Suprapubic skin (tissue), 4 donors: Measurements from ENCODE around the gene TEAD4. TPM values are rescaled to one million over a fixed set of nuclear protein-coding genes. Genes with fewer than 3 reads are reported as not detected.

ENCODE experiments used
- DNase-seq, 2 donors: peaks; one replicate each; pipeline ENCODE4 v3.0.0-alpha.2; 2019; ENCODE audit warnings: low spot score in 2 of 2
- H3K27ac ChIP-seq: fragments of 200-600 bp; sonication (generic); one replicate; pipeline ENCODE4 v1.5.1; 2019
- H3K27me3 ChIP-seq: fragments of 200-600 bp; sonication (generic); one replicate; pipeline ENCODE4 v1.5.1; 2019
- H3K36me3 ChIP-seq: fragments of 200-600 bp; sonication (generic); one replicate; pipeline ENCODE4 v1.5.1; 2019
- H3K4me1 ChIP-seq: fragments of 200-600 bp; sonication (generic); one replicate; pipeline ENCODE4 v1.5.1; 2019
- H3K4me3 ChIP-seq: fragments of 200-600 bp; sonication (generic); one replicate; pipeline ENCODE4 v1.5.1; 2019; ENCODE audit warnings: mild to moderate bottlenecking
- H3K9me3 ChIP-seq: fragments of 200-600 bp; sonication (generic); one replicate; pipeline ENCODE4 v1.5.1; 2019
- EP300 ChIP-seq: sonication (generic); formaldehyde crosslinking; IDR thresholded peaks from one replicate; pipeline ENCODE4 v1.6.1; 2017; ENCODE audit warnings: antibody characterized with exemption
- POLR2A ChIP-seq, 2 donors: fragments of 450-650 bp; IDR thresholded peaks; one replicate each; pipeline ENCODE4 v1.6.1; 2017; ENCODE audit warnings: antibody characterized with exemption in 2 of 2, mild to moderate bottlenecking in 2 of 2, moderate library complexity in 2 of 2
- POLR2AphosphoS5 ChIP-seq, 3 donors: sonication (generic); formaldehyde crosslinking; IDR thresholded peaks; one replicate each; pipeline ENCODE4 v1.6.1; 2017; ENCODE audit warnings: antibody characterized with exemption in 3 of 3
- WGBS: methylation state at CpG from one replicate; pipeline ENCODE4 v1.1.5; 2018; 5-methylcytosine and 5-hydroxymethylcytosine counted together
- total RNA-seq, 4 donors: library from RNA; depleted of rRNA; stranded (reverse); fragments of >200 nt; gene quantifications; one replicate each; pipeline ENCODE4 v1.1.0, GENCODE V29; 2016
- TF ChIP-seq, protein P1 (sequence below), 2 donors: fragments of 200-600 bp in 1 of 2; fragments of 450-650 bp in 1 of 2; sonication (generic) in 1 of 2; IDR thresholded peaks; one replicate each; pipeline ENCODE4 v1.5.1; 2016 to 2019; ENCODE audit warnings: antibody characterized with exemption in 2 of 2, mild to moderate bottlenecking in 1 of 2, moderate library complexity in 1 of 2

TEAD4 gene
- total RNA-seq, 4 donors from 2014 or later, result 13.0 to 28.4 (median 17.2) TPM

DNA sequence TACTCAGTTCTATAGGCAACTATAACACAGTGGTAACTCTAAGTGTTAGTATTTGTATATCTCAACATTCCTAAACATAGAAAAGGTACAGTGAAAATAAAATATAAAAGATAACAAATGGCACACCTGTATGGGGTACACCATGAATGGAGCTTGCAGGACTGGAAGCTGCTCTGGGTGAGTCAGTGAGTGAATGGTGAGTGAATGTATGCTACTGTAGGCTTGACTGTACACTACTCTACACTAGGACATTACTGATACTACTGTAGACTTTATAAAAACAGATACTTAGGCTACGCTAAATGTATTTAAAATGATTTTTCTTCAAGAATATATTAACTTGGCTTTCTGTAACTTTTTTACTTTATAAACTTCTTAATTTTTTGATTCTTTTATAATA lies 25.5 kb downstream of the TEAD4 start:
- H3K27me3 ChIP-seq, result no peaks in the 10 kb centered on the region
- H3K9me3 ChIP-seq, result no peaks in the 10 kb centered on the region
- H3K4me3 ChIP-seq, result no peak overlapping the region
- H3K36me3 ChIP-seq, result no peaks in the 10 kb centered on the region
- TF ChIP-seq POLR2A (IDR thresholded peaks at IDR 0.05) (no peak), POLR2AphosphoS5 (IDR thresholded peaks at IDR 0.05) (no peak), EP300 (no peak)
- TF ChIP-seq, protein P1, sequence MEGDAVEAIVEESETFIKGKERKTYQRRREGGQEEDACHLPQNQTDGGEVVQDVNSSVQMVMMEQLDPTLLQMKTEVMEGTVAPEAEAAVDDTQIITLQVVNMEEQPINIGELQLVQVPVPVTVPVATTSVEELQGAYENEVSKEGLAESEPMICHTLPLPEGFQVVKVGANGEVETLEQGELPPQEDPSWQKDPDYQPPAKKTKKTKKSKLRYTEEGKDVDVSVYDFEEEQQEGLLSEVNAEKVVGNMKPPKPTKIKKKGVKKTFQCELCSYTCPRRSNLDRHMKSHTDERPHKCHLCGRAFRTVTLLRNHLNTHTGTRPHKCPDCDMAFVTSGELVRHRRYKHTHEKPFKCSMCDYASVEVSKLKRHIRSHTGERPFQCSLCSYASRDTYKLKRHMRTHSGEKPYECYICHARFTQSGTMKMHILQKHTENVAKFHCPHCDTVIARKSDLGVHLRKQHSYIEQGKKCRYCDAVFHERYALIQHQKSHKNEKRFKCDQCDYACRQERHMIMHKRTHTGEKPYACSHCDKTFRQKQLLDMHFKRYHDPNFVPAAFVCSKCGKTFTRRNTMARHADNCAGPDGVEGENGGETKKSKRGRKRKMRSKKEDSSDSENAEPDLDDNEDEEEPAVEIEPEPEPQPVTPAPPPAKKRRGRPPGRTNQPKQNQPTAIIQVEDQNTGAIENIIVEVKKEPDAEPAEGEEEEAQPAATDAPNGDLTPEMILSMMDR (IDR thresholded peaks at IDR 0.05), result no peak
- no peak overlapping the region for H3K27ac ChIP-seq
- no peaks in the 10 kb centered on the region for H3K4me1 ChIP-seq
- 97% methylated on average over 1 of the region's 1 CpG for WGBS
- no peak for DNase-seq

DNA sequence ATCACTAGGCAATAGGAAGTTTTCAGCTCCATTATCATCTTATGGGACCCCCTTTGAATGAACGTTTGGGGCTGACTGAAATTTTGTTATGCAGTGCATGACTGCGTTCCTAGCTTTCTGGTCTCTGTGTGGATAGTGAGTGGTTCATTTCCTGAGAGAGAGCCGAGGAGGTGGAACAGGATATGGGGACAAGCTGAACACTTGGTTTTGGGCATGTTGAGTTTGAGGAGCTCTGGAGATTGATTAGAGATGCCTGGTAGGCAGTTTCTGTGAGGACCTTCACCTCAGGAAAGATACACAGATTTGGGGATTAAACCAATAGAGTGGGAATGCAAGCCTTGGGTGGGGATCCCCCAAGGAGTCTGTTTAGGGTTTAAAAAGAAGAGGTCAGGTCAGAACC lies 27.7 kb downstream of the TEAD4 start:
- no peaks in the 10 kb centered on the region for H3K4me1 ChIP-seq
- TF ChIP-seq, protein P1 (IDR thresholded peaks at IDR 0.05), result no peak
- TF ChIP-seq EP300 (no peak), POLR2AphosphoS5 (IDR thresholded peaks at IDR 0.05) (no peak), POLR2A (IDR thresholded peaks at IDR 0.05) (no peak)
- H3K4me3 ChIP-seq, result no peak overlapping the region
- no peak for DNase-seq
- H3K9me3 ChIP-seq, result no peaks in the 10 kb centered on the region
- H3K27ac ChIP-seq, result no peak overlapping the region
- H3K27me3 ChIP-seq, result no peaks in the 10 kb centered on the region
- WGBS, result 82% methylated on average over 3 of the region's 3 CpGs
- H3K36me3 ChIP-seq, result no peaks in the 10 kb centered on the region

DNA sequence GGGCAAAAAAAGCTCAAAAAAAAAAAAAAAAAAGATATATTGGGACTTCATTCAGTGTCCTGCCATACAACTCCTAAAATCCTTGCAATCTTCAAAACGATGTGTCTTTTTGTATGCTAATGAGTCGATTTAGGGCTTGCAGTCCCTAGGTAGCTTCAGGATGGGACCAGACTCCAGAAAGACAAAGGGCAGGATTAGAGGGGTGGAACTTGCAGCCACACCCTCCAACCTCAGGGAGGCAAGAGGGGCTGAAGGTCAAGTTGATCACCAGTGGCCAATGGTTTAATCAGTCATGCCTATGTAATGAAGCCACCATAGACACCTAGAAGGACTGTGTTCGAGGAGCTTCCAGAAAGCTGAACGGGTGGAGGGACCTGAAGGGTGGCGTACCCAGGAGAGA lies 29.3 kb downstream of the TEAD4 start:
- Histone ChIP-seq H3K36me3 (no peaks in the 10 kb centered on the region), H3K4me3 (no peak overlapping the region), H3K9me3 (no peaks in the 10 kb centered on the region), H3K27ac (no peak overlapping the region), H3K4me1 (no peaks in the 10 kb centered on the region), H3K27me3 (no peaks in the 10 kb centered on the region)
- WGBS, result 94% methylated on average over 5 of the region's 5 CpGs
- TF ChIP-seq, protein P1 (IDR thresholded peaks at IDR 0.05), result no peak
- no peak for DNase-seq

DNA sequence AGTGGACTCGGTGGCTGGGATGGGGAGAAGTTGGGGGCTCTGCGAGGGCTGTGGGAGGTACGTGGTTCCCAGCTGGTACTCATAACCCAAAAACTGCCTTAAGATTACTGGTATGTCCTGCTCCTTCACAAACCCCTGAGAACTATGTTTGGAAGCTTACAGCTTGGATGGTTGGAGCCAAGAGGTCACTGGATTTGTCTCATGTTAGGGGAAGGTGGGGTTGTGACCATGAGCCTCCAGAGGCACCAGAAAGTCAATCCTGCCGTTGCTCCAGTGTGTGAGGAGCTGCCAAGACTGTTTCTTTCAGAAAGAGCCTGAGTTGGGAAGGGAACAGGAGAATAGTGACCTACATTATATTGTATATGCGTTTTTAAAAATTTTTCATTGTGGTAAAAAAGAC lies 33.5 kb downstream of the TEAD4 start:
- H3K27me3 ChIP-seq, result no peaks in the 10 kb centered on the region
- TF ChIP-seq POLR2AphosphoS5 (IDR thresholded peaks at IDR 0.05), result no peak
- TF ChIP-seq EP300, result no peak
- TF ChIP-seq, protein P1 (IDR thresholded peaks at IDR 0.05), result no peak
- no peak for TF ChIP-seq POLR2A (IDR thresholded peaks at IDR 0.05)
- no peak overlapping the region for H3K4me3 ChIP-seq
- H3K36me3 ChIP-seq, result no peaks in the 10 kb centered on the region
- H3K27ac ChIP-seq, result no peak overlapping the region
- H3K9me3 ChIP-seq, result no peaks in the 10 kb centered on the region
- H3K4me1 ChIP-seq, result no peaks in the 10 kb centered on the region
- DNase-seq, result no peak
- 81% methylated on average over 5 of the region's 5 CpGs for WGBS

DNA sequence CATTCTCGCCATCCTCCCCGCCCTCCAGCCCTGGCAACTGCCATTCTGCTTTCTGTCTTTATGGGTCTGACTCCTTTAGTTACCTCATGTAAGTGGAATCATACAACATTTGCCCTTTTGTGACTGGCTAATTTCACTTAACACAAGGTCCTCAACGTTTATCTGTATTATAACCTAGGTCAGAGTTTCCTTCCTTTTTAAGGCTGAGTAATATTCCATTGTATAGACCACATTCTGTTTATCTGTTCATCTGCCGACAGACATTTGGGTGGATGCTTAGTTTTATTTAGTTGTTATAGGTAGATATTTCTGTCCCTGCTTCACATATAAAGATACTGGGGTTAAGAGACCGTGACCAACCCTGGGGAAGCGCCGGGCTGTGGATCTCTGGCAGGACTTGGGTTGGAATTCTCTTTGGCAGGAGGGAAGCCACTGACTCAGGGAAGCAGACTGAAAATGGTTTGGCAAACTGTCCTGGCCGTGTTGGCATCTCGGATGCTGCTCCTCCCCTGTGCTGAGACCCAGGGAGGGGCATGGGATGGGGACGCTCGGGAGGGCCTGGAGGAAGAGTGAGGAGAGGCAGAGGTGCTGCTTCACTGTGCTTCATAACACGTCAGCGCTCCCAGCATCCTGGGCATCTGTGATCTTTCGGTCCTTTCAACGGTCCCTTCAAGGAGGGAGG lies 38.9 kb downstream of the TEAD4 start:
- H3K27me3 ChIP-seq, result no peaks in the 10 kb centered on the region

More for the DNA sequence above, 38.9 kb downstream of the TEAD4 start:
- no peak for DNase-seq
- no peaks in the 10 kb centered on the region for H3K4me1 ChIP-seq
- no peaks in the 10 kb centered on the region for H3K36me3 ChIP-seq
- H3K27ac ChIP-seq, result no peak overlapping the region
- 81% methylated on average over 15 of the region's 15 CpGs for WGBS
- TF ChIP-seq POLR2A (IDR thresholded peaks at IDR 0.05) (no peak), POLR2AphosphoS5 (IDR thresholded peaks at IDR 0.05) (no peak), EP300 (no peak)
- TF ChIP-seq, protein P1 (IDR thresholded peaks at IDR 0.05), result no peak
- no peaks in the 10 kb centered on the region for H3K9me3 ChIP-seq
- H3K4me3 ChIP-seq, result no peak overlapping the region
